ENCODE data around the gene CSE1L.

DNA sequence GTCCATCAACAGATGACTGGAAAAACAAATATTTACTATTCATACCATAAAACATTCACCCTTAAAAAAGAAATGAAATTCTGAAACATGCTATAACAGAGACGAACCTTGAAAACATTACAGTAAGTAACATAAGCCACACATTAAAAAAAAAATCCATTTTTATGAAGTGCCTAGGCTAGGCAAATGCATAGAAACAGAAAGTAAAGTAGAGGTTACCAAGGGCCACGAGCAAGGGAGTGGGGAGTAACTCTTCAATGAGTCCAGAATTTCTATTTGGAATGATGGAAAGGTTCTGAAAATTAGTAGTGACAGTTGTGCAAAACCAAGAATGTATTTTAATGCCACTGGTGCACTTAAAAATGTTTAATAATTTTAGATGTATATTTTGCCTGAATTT lies 94.3 kb downstream of the CSE1L start:
- TF ChIP-seq, protein P1, sequence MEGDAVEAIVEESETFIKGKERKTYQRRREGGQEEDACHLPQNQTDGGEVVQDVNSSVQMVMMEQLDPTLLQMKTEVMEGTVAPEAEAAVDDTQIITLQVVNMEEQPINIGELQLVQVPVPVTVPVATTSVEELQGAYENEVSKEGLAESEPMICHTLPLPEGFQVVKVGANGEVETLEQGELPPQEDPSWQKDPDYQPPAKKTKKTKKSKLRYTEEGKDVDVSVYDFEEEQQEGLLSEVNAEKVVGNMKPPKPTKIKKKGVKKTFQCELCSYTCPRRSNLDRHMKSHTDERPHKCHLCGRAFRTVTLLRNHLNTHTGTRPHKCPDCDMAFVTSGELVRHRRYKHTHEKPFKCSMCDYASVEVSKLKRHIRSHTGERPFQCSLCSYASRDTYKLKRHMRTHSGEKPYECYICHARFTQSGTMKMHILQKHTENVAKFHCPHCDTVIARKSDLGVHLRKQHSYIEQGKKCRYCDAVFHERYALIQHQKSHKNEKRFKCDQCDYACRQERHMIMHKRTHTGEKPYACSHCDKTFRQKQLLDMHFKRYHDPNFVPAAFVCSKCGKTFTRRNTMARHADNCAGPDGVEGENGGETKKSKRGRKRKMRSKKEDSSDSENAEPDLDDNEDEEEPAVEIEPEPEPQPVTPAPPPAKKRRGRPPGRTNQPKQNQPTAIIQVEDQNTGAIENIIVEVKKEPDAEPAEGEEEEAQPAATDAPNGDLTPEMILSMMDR (IDR thresholded peaks at IDR 0.05; ENCODE audit: poor library complexity) = no peak
- TF ChIP-seq EZH2 (IDR thresholded peaks at IDR 0.05; ENCODE audit: borderline replicate concordance) = no peak
